Skin epidermis (tissue), 12 donors: ENCODE results near the gene RPS6KB1.
A peak's percentile ranks its signal among the peaks of the same experiment; 100 is the strongest.
"Not testable (repeated sequence)": the region's sequence is repeated elsewhere in the genome, so short reads cannot be mapped to it uniquely, and the experiment has no call there.

Experiments used
- H3K27ac ChIP-seq, 21 experiments: fragments of 200-600 bp; sonication (generic) in 11 of 21; one replicate each; pipeline ENCODE4 v1.5.0; 2020; ENCODE audit warnings: mild to moderate bottlenecking in 3 of 21, inconsistent platforms in 2 of 21, moderate library complexity in 2 of 21
- H3K4me3 ChIP-seq, 7 experiments: fragments of 200-600 bp; sonication (generic) in 2 of 7; one replicate each; pipeline ENCODE4 v1.5.0; 2020; ENCODE audit warnings: inconsistent platforms in 2 of 7, mild to moderate bottlenecking in 2 of 7, moderate library complexity in 1 of 7

Gene RPS6KB1

DNA sequence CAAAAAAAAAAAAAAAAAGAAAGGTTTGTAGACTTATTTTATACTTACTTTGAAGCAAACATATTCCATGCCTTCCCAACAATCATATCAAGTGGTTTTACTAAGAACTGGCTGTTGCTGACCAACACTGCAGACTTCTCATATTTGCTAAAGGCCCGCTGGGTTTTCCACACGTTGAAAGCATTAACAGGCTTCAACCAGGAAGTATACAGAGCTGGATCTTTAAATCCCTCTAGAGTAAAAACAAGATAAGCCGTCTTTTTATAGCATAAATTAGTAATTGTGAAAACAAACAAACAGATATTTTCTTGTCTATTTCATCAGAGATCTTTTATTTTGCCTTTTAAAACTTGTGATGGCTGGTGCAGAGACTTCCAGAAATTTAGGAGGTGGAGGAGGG is 29.3 kb upstream of the RPS6KB1 start:
- Histone ChIP-seq H3K4me3 (no peak overlapping the region), H3K27ac (no peak overlapping the region)

DNA sequence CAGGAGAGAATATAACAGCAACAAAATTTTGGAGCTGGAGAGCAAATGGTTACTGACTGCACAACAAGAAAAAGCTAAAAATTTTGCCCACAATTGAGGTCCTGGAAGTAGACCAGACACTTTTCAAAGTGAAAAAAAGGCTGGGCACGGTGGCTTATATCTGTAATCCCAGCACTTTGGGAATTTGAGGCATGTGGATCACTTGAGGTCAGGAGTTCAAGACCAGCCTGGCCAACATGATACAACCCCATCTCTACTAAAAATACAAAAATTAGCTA is 23.0 kb upstream of the RPS6KB1 start:
- H3K27ac ChIP-seq, result no peak overlapping the region
- H3K4me3 ChIP-seq, result no peak overlapping the region

DNA sequence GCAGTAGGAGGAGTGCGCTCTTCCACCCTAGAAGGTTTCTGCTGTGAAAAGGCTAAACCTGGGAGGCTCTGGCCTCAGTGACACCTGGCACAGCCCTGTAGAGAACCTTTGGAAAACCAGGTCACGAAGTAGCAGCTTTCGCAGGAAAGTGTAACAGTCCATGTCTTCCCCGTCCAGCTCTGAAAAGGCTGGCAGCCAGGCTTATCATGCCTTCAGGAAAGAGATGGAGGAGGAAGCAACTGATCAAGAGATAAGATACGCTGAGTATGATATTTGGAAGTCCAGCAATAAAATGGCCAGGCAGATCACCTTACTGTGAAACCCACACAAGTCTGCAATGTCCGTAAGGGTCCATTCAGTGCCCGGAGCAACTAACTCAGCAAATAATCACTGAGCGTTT is 22.4 kb upstream of the RPS6KB1 start:
- Histone ChIP-seq H3K4me3 (no peak overlapping the region), H3K27ac (no peak overlapping the region)

DNA sequence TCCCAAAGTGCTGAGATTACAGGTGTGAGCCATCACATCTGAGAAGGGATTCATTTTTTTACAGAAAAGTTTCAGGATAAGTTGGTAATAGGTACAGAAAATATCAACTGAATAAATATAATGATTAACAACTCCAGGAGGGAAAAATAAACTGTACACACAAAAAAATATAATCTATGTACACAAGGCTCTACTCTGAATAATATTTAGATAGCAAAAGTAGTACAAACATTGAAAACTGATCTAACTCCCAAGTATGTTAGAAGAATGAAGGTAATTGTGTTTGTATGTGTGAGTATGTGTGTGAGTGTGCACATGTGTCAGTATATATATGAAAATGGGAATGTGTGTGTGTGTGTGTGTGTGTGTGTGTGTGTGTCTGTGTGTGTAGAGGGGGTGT is 20.6 kb upstream of the RPS6KB1 start:
- Histone ChIP-seq H3K27ac (no peak overlapping the region), H3K4me3 (no peak overlapping the region)

DNA sequence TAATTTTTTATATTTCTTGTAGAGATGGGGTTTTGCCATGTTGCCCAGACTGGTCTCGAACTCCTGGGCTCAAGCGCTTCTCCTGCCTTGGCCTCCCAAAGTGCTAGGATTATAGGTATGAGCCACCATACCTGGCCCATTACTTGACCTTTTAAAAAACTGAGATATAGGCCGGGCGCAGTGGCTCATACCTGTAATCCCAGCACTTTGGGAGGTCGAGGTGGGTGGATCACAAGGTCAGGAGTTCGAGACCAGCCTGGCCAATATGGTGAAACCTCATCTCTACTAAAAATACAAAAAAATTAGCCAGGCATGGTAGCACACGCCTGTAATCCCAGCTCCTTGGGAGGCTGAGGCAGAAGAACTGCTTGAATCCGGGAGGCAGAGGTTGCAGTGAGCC is 19.5 kb upstream of the RPS6KB1 start:
- H3K27ac ChIP-seq, result not testable (repeated sequence)

DNA sequence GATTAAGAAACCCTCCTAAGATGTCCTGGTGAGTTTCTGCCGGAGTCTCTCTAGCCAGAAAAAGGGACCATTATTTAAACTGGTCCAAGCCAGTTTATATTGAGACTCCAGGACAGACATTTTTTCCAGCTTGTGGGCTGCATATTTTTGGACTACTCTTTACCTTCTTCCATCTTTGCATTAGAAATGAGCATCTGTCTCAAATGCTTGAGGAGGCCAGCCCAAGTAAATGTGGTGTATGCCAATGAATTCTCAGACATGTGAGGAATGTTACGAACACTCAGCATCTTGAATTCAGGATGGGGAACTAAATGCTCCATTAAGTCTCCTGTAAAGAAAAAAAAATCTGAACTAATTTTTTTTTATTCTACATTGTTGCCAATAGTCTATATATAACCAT is 18.5 kb upstream of the RPS6KB1 start:
- H3K4me3 ChIP-seq, result no peak overlapping the region
- H3K27ac ChIP-seq, result no peak overlapping the region

More for the DNA sequence above, 19.5 kb upstream of the RPS6KB1 start:
- not testable (repeated sequence) for H3K4me3 ChIP-seq

DNA sequence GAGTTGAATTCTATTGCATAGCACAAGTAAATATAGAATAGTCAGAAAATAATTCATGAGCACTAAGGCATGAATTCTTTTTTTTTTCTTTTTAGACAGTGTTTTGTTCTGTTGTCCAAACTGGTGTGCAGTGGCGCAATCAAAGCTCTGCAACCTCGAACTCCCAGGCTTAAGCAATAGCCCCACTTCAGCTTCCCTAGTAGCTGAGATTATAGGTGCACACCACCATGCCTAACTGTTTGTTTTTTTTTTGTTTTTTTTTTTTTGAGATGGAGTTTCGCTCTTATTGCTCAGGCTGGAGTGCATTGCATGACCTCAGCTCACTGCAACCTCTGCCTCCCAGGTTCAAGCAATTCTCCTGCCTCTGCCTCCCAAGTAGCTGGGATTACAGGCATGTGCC is 16.8 kb upstream of the RPS6KB1 start:
- Histone ChIP-seq H3K27ac (no peak overlapping the region), H3K4me3 (no peak overlapping the region)

DNA sequence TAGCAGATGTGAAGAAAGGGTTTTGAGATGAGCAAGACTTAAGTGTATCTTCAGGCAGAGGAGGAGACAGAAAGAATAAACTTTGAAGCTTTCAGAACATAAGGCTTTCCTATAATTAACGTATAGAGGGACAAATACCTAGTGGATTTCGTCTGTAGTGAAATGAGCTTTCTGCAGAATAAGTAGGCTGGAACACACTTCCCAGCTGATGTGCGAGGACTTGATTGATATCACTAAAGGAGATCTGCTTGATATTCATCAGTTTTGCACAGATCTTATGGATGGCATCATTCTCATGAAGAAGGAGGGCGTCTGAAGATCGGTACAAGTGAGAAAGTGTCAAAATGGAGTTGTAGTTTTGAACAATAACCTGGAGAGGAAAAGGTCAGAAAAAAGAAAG is 15.0 kb upstream of the RPS6KB1 start:
- no peak overlapping the region for H3K27ac ChIP-seq
- no peak overlapping the region for H3K4me3 ChIP-seq

DNA sequence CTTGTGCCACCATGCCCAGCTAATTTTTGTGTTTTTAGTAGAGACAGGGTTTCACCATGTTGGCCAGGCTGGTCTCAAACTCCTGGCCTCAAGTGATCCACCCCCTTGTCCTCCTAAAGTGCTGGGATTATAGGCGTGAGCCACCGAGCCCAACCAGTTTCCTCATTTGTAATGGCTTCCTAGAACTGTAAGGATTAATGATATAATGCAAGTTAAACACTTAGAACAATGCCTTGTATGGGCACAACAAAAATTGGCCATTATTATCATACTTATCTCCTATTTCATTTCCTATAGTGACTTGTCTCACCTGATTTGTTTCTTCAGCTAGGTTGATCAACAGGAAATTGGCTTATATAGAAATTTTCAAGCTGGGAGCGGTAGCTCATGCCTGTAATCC is 14.3 kb upstream of the RPS6KB1 start:
- no peak overlapping the region for H3K4me3 ChIP-seq
- no peak overlapping the region for H3K27ac ChIP-seq

DNA sequence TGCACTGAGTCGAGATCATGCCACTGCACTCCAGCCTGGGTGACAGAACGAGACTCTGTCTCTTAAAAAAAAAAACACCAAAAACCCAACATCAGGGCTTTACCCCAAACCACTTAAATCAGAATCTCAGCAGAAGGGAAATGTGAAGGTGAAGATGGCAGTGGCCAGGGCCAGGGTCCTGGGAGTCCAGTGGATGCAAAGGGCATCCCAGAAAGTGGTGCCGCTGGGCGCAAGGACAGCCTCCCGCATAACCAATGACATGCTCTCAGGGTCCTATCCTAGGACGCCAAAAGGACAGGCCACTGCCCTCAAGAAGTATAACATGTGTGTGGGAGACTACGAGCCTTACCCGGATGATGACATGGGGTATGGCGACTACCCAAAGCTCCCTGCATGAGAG is 8.1 kb upstream of the RPS6KB1 start:
- Histone ChIP-seq H3K4me3 (no peak overlapping the region), H3K27ac (no peak overlapping the region)

DNA sequence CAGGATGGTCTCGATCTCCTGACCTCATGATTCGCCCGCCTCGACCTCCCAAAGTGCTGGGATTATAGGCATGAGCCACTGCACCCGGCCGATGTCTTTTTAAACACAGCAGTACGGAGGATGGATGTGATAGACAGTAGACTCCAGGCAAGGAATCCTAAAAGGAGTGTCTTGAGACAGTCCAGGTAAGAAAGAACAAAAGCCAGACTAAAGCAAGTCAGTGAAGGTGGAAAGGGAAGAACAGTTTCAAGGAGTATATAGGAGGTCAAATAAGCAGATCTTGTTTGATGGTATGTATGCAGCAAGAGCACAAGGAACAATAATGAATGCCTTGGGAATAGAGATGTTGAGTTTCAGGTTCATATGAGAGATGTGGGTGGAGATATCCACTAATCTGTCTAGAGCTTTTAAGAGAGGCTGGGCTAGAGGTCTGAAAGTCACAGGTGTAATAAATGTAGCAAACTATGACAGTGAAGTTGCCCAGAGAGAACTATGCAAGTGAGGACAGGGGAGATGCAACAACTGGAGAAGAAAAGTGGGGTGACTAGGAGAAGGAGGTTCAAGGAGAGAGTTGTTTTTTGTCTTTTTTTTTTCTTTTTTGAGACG is 4.7 kb upstream of the RPS6KB1 start:
- H3K27ac ChIP-seq, result no peak overlapping the region
- no peak overlapping the region for H3K4me3 ChIP-seq

DNA sequence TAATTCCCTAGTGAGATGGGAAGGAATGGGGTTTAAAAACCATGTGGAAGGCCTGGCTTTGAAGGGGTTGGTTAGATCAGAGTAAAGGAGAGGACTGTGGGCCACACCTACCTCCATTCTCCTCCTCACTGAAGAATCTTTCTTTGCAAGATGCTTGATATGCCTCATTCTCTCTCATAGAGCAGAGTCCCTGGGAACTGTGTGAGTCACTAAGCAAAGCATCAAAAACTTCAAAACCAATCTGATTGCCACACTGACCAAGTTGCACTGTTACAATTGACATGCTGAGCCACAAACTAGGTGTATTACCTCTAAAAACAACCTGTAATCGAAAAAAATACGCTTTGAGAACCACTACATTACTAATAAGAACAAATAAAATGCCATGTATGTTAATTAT is 2.2 kb upstream of the RPS6KB1 start:
- Histone ChIP-seq H3K27ac (no peak overlapping the region), H3K4me3 (no peak overlapping the region)

DNA sequence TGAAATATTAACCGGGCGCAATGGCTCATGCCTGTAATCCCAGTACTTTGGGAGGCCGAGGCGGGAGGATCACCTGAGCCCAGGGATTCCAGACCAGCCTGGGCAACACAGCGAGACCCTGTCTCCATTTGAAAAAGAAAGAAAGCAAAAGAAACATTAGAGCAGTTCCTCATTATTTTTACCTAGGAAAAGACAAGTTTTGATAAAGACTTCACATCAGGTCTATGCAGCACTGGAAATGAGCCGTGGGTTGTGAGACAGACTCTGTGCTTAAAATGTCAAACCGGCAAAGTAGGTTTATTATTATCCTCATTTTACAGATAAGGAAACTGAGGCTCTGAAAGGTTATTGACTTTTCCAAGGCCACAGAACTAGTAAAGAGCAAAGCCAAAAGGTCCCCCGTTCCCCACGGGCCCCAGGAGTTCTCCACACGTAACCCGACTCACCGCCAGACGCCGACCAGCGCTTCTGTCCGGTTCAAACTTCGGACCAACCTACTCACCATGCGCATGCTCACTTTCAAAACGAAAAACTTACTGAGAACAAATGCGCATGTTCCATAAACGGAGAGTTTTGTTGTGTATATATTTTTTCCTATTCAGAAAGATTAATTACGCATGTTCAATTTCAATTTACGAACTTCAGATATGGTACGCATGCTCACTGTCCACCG is 534 bp upstream of the RPS6KB1 start:
- peak overlapping the region in 20 of 21 experiments; percentile 9 to 99 (median 90) for H3K27ac ChIP-seq
- H3K4me3 ChIP-seq, result peak overlapping the region; percentile 81 to 99 (median 94)

DNA sequence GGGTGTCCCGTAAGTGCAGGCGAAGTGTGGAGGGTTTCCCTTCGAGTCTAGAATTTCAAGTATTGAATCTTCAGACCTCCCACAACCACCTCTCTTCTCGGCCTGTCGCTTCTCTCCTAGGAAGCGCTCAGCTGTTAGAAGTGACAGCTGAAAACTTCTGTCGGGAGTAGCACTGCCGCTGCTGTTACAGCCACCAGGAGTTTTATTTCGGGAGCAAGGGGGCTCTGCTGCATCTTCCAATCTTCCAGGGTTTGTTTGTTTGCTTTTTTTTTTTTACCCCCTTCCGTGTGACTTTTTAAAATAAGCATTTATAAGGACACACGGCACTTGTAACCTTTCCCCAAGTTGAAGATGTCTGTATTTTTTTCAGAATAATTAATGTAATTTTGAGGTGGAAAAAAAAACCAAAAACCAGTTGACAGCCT is 767 bp downstream of the RPS6KB1 start:
- H3K27ac ChIP-seq, result peak overlapping the region; percentile 71 to 99 (median 95)
- peak overlapping the region; percentile 81 to 99 (median 94) for H3K4me3 ChIP-seq

DNA sequence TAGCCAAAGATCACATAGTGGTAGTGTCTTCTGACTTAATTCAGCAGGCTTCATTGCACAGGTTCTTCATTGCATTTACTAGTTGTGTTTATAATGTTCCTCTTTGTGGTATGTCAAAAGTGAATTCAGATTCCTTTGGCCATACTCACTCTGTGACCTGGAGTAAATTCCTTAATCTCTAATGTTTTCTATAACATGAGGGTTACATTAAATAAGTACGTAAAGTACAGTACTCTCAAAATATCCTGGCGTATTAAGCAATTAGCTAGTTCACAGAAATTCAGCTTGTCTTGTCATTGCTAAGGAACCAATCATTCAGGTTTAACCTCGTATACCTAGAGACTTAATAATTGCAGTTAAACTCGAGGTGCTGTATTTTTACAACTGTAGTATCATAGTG is 4.2 kb downstream of the RPS6KB1 start:
- H3K27ac ChIP-seq, result no peak overlapping the region
- H3K4me3 ChIP-seq, result no peak overlapping the region

DNA sequence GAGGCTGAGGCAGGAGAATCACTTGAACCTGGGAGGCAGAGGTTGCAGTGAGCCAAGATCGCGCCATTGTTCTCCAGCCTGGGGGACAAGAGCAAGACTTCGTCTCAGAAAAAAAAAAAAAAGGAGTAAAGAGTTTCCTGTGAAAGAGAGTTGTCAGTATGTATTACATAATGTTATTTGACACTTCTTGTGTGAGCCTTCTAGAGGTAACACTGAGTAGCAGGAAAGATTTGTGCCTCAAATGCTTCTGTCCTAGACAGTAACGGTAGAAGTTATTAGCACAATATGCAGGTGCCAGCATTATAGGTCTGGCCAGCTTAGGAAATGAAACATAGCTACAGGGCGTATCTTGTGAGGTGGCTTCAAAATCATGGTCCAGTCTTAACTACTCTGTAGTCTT is 6.2 kb downstream of the RPS6KB1 start:
- Histone ChIP-seq H3K27ac (peak overlapping the region in 3 of 21 experiments; percentile 16 to 24 (median 16)), H3K4me3 (no peak overlapping the region)

DNA sequence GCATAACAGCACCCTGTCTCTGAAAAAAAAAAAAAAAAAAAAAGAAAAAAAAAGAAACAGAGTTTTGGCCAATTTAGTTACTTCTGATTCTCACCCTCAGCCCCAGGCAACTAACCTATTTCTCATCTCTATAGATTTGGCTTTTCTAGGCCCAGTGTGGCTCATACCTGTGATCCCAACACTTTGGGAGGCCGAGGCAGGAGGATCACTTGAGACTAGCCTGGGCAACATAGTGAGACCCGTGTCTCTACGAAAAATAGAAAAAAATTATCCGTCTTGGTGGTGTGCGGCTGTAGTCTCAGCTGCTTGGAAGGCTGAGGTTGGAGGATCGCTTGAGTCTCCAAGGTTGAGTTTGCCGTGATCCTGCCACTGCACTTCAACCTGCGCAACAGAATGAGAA is 8.7 kb downstream of the RPS6KB1 start:
- Histone ChIP-seq H3K4me3 (no peak overlapping the region), H3K27ac (no peak overlapping the region)

DNA sequence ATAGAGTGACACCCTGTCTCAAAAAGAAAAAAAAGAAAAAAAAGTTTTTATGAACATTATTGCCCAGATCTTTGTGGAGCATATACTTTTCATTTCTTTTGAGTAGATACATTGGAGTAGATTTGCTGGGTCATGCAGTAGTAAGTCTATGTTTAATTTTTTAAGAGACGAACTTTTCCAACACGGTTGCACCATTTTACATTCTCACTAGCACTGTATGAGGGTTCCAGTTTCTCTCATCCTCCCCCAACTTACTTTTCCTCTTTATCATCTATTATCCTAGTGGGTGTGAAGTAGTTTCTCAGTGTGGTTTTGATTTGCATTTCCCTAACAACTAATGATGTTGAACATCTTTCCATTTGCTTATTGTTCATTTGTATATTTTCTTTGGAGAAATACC is 10.5 kb downstream of the RPS6KB1 start:
- no peak overlapping the region for H3K4me3 ChIP-seq
- no peak overlapping the region for H3K27ac ChIP-seq

DNA sequence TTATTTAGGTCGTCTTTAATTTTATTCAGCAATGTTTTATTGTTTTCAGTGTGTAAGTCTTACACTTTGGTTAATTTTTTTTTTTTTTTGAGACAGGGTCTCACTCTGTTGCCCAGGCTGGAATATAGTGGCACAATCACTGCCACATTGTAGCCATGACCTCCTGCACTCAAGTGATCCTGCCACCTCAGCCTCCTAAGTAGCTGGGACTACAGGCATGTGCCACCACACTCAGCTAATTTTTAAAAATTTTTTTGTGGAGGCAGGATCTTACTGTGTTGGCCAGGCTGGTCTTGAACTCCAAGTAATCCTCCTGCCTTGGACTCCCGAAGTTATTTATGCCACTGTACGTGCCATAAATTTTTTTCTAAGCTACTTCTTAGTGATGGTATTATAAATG is 14.5 kb downstream of the RPS6KB1 start:
- Histone ChIP-seq H3K4me3 (no peak overlapping the region), H3K27ac (no peak overlapping the region)

DNA sequence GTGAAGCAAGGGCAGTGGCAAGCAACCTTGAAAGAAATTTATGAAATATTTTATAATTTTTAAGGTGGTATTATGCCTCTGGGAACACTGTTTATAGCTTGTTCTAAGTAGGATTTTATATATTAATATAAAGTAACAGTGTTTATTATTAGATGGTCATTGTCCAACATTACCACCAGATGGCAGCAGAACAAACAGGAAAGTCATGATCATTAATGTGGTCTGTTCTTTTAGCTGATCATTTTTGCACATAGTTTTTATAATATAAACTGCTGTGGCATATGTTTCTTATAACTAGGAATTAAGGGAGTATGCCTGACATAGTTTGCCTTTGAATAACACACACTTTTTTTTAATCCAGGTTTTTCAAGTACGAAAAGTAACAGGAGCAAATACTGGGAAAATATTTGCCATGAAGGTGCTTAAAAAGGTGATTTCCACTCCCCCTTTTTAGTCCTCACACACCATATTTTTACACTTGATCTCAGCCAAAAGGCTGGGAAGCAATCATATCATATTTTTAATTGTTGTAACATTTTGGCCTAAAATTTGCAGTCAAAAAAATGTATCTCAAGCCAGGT is 21.4 kb downstream of the RPS6KB1 start:
- H3K27ac ChIP-seq, result no peak overlapping the region
- H3K4me3 ChIP-seq, result no peak overlapping the region

DNA sequence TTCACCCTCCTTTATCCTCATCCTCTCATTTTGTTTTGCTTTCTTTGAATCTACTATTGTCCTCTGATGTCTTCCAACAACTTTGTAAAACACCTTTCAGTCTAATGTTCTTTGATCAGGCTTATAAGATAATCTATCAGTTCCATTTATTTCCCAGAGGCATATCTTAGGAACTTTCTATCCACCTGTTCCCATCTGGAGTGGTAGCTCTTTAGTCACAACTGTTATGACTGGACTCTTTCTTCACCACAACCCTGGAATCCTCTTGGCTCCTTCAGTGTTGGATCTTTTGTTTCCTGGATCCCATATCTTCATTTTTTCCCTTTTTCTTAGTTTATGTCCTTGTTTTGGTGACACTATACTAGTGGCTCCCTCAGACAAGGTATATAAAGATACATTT is 23.5 kb downstream of the RPS6KB1 start:
- no peak overlapping the region for H3K27ac ChIP-seq
- H3K4me3 ChIP-seq, result no peak overlapping the region

DNA sequence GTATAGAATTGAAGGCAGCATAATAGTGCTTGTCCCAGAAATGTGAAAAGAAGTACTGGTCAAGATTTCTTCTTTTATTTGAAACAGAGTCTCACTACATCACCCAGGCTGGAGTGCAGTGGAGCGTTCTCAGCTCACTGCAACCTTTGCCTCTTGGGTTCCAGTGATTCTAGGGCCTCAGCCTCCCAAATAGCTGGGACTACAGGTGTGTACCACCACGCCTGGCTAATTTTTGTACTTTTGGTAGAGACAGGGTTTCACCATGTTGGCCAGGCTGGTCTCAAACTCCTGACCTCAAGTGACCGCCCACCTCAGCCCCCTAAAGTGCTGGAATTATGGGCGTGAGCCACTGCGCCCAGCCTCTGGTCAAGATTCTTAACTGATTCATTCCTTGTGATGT is 27.7 kb downstream of the RPS6KB1 start:
- not testable (repeated sequence) for H3K27ac ChIP-seq, H3K4me3 ChIP-seq
